Bone marrow (tissue), 2 donors: ENCODE measurements around the gene FYB1.
A peak's percentile ranks its signal among the peaks of the same experiment; 100 is the strongest.

ENCODE experiments used
- DNase-seq, 2 donors: peaks; one replicate each; lab custom pipeline; 2025; lab: John Stamatoyannopoulos, UW

The FYB1 gene

DNA sequence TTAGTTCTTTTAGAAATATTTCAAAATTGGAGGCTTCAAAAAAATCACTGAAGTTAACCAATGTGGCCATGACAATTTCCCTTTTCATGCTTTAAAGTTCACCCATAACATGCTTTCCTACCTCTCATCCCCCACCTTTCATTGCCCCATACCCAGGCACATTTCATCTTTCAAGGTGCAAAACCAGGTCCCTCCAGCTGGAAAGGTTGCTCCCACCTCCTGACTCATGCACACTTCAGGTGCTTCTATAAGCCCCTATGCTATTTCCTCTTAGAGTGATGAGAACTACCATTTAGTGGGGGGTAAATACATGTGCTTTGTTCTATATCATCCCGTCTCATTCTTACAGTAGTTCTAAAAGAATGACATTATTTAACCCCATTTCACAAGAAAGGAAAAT lies 15.4 kb downstream of the FYB1 start:
- no peak for DNase-seq

DNA sequence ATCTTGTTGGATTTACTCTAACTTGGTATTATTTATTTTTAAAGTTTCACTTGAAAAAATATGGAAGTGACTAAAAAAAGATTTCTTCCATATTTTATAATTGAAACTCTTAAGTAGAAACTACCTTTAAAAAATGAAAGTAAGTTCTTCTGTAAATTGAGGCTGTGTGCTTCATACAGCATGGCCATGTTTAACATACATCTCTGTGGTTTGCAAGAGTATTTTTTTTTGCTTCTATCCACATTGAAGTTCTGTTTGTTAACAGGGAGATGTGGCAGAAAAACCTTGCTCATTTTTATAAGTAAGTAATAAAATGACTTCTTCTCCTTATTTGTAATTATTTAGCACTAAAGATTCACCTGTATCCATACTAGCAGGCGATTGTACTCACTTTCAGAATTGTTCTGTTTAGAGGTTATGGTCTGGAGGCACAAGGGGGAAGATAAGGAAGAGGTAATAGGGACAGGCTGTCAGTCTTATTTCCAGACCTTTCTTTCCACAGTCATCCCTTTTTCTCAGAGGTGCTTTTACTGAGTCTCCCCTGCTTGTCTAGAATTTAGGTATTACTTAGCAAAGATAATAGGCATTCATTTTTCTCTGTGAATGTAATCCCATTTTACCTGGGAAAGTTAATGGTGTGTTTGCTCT lies 16.0 kb downstream of the FYB1 start:
- DNase-seq: no peak

DNA sequence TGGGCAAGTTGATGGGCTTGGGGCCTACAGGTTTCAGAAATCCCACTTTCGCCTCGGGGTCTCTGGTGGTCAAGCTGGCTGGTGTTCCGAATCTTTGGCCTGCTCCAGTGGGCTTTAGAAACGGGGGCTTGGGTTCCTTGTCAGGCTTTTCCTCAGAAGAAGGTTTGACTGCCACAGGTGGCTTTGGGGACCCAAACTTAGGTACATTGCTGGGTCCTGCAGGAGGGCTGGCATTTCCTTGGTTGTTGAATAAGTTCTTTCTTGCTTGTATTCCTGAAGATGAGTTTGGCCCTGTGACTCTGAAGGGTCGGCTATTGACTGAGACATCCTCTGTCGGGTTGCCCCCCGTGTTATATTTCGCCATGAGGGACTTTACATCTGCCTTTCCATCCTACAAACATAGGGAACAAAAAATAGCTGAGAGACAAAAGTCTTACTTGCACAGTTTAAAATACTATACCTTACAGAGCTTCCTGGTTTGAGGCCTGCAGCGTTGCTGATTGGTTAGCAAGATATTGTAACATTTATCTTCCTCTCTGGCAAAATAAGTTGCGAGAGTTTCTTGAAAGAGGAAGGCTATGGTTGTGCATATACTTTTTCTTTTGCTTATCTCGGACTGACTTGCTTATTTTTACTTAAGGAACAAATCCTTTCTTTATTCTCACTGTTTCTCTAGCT lies 16.6 kb downstream of the FYB1 start:
- DNase-seq: no peak

DNA sequence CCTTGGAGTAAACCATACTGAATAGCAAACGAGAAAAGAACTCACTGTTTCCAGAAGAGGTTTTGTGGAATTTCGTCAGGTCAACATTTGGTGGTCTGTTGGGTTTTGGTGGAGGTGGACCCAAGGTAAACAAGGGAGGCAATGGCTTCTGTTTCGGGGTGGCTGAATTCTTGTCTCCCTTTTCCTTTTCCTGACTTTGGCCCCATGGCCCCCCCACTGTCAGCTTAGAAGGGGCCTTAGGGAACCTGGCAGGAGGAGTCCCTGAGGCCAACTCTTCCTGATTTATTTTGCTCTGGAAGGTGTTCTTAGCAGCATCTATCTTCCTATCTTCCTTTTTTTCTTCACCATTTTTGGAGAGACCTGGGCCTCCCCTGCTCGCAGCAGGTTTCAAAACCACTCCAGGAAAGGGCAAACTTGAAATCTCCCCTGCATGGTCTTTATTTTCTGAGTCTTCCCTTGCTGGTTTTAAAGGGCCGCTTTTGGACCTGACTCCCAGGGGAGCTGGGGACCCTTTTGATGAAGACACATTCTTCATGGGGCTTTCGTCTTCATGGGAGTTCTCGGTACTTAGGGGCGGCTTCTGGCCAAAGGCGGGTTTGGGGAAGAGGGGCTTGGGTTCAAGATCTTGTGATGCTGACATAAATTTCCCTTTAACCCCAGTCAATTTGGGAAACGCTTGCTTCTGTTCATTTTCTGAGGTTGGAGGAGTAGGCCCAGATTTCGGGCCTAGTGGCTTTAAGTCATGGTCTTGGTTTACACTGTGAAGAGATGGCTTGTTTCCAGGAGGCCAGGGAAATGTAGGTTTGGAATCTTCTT lies 17.4 kb downstream of the FYB1 start:
- no peak for DNase-seq

DNA sequence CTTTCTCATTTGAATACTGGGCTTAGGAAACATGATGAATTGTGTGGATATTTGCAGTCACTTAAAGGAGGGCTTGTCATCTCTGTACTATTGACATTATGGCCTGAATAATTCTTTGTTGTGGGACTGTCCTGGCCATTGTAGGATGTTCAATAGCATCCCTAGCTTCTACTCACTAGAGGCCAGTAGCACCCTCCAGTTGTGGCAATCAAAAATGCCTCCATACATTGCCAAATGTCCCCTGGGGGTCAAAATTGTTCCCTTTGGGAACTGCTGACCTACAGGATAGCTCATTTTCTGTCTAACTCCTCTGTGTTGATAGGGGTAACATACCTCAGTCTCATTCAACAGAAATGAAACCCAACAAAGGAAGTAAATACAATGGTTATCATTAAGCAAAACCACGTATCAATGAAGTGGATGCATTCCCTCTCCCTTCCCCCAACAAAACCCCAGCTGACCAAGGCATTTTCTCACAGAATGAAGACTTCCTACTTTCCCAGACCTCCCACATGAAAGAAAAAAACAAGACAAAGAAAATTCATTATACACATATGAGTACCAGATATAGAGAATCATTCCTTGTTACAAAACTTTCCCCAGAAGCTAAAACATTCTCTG lies 18.1 kb downstream of the FYB1 start:
- DNase-seq: no peak

DNA sequence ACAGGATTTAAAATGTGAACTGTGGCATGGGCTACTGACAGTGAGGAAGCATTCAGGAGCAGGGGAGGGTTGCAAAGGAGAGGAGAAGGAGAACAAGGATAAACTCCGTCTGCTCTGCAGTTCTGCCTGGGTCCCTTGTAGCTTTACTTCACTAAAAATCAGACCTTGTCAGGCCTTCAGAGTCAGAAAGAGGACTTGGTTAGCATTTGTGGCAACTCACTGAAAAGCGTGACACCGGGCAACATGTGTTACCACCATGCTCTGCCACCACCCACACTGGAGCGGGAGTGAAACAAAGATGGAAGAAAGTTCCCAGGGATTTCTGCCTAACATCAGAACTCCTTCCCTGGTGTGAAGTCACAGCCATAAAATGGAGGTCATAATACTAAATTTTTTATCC lies 19.3 kb downstream of the FYB1 start:
- no peak for DNase-seq

DNA sequence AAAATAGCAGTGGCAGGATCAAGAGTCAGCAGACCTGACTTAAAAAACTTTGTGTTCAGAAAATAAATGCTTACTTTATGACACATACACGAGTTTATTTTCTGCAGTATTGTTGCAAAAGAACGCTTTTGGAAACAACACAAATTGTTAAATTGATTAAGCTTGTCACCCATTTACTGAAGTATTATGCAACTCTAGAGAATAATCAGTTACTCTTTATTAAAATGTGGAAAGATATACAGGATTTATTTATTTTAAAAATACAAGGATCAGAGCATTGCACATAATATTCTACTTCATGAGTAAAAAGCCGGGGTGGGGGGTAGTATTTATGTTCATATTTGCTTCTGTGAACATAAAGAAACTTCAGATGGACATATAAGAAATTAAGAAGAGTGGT lies 20.0 kb downstream of the FYB1 start:
- DNase-seq: no peak

DNA sequence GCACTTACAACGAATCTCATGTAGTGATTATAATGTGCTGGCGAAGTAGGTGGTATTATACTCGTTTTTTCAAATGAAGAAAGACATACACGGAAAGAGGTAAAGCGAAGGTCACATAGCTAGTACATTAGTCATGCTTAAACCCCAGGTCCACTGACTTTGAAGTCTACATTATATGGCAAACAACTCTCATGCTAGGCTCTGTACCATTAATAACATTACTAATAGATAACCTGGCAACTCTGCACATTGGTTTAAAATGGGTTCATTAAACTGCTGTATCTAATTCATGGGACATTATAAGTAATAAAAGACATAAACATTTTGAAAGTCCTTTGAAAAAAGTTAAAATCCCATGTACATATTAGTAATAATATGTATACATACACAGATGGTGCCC lies 21.2 kb downstream of the FYB1 start:
- no peak for DNase-seq

DNA sequence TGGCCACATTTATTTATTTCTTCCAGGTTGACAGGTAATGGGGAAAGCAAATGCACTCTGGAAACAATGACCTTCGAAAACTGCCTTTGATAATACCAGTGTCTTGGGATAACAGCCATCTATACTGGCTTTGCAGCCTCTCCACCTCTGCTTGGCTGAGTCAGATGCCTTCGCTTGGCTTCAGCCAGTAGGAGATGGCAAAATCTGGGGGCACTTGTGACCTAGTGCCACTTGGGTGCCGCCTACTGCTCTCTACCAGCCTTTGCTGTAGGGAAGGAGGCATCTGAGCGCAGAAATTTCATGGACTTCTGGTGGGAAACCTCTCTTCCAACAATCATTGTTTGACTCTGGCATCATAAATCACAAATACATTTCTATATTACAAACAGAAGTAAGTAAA lies 21.8 kb downstream of the FYB1 start:
- DNase-seq: no peak

DNA sequence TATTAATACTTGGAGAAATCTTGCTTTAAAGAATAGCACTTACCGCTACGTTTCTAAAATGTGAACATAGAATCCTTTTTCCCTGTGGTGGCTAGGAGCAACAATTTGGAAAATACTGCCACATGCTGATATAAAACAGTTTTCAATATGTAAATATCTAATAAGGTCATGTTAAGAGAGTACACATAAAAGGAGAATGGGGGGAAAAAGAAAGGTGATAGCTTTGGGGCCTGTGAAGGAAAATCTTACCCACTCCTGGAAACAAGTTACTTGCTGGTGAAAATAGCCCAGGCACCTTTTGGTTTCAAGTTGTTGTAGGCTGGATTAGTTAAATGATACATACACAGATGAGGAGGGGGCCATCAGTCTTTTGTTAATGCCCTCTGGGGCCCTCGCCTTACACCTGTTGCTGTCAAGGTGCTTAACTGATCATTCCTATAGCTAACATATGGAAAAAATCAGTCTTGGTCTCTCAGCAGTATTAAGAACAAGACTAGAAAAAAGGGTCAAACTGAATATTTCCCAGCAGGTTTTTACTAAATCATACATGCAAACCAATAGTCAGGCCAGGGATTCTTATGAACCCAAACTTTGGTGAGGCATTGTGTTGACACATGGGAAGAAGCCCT lies 24.1 kb downstream of the FYB1 start:
- DNase-seq: no peak

DNA sequence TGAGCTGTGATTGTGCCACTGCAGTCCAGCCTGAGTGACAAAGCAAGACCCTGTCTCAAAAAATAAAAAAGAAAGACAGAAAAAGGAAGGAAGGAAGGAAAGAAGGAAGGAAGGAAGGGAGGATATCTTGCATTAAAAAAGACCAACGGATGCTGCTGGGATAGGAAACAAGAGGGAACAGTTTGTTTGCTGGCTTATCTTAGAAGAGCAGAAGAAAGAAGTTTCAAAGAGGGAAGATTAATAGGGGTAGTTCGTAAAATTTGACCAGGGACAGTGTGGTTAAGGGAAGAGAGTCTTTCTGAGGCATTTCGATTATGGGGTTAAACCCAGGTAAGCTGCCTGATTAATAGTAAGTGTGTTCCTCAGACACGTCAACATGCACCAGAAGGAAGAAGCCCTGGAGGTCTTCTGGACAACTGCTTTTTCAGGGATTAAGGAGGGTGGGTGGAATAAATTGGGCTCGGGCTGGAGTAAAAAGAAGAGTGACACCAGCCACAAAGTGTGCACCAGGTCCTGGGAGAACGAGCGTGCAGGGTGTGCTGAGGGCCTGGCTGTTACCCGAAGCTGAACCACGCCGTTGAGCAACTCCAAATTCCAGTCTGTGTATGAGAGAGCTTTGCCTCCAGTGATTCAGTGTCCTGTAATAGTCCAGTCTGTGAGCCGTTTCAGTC lies 24.8 kb downstream of the FYB1 start:
- no peak for DNase-seq

DNA sequence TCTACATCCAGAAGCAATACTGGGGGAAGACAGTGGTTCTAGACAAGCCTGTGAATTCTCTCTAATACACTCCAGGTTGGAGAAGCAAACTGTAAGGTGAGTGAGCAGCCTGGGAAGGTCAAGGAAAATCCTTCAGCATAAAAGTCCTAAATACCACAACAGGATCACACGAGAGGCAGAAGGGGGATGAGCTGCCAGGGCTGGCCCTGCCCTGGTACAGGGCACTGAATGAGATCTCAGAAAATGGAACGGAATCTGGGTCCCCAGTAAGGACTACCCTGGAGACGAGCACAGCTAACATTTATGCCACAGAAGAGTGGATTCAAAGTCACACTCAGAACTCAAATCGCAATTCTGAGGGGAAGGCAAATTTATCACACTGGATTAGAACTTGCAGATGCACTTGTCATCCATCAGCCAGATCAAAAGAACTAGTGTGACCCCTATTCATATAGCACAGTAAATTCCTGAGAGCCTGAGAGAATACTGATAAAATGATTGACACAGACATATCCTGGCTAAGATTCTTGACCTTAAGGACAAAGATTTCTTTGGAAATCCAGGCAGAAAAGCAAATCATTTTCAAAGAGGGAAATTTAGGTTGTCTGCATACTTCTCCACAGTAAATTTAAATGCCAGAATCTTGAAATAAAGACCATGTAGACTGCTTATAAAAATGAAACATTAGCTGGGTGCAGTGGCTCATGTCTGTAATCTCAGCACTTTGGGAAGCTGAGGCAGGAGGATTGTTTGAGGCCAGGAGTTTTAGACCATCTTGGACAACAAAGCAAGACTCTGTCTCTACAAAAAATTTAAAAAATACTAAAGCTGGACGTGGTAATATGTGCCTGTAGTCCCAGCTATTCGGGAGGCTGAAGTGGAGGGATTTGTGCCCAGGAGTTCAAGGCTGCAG lies 25.6 kb downstream of the FYB1 start:
- no peak for DNase-seq

DNA sequence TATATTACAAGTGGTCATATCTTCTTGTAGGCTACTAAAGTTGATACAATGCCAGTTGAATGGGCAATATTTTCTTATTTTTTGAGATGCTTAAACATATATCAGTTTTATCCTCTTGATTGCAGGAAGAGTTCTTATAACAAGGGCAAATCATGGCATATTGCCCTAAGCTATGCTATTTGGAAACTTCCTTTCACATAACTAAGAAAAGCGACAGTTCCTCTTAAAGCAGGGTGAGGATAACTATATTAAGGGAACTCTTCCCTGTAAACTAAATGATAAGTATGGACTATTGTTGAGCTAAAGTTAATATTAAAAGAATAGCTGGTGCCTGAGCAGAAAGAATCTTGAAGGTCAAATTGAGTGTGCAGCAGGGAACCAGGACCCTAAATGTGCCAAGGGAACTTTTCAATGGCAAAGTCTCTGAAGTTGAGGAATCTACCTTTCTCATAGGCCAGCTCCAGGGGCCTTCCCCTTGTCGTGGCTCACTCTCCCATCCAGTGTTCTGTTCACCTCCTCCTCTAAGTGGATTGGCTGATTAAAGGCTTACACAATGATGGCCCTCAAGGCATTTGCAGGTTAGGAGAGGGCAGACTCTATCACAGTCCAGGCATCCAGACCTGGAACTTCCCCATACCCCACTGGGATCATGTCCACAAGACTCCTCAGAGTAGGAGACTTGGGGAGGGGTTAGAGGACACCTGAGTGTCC lies 26.8 kb downstream of the FYB1 start:
- DNase-seq: peak in 1 of 2 donors; percentile 21

DNA sequence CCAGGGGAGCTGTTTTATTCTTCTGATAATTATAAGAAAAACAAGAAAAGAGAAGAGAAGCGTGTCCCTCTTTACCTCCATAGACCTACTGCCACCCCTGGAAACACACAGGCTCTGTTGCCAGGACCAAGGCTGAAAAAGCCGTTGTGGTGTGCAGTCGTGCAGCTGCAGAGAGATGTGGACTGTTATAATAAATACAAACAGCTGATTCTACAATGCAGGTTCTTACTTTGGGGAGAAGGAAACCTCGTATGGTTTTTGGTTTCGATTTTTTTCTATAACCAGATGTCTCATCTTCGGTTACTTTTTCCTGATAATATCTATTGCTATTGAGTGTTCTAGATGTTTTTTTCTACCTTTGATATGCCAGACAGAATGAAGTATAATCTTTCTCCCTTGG lies 28.1 kb downstream of the FYB1 start:
- peak in 1 of 2 donors; percentile 24 for DNase-seq

DNA sequence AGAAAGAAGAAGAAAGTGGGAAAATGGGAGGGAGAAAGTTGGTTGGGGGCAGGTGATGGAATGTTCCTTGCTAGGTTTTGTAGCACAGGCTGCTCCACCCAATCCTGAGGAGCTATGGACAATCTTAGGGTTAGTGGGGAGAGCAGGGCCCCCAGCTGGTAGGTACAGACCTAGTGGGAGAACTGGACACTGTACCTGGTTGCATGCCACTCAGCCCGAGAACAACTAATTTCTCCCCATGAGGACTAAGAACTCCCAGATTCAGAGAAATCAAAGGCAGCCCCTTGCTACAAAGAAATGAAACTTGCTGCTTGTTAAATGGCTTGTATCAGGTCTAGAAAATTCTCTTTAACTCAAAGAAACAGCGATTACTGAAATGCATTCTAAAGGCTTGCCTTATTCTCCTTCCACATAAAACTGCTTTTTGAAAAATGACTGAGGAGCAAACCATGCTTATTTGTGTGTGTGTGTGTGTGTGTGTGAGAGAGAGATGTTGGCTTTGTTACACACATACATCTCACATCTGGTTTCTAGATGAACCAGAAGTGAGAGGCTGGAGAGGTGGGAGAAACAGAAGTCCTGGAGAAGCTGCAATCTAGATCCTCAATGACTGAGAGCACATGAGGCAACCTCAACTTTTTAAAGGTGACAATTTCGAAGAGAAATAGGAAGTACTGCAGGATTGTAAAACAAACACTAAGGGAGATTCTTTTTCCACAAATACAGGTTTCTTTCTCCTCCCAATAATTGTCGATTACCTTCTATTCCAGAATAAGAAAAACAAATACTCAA lies 28.9 kb downstream of the FYB1 start:
- DNase-seq: peak in 1 of 2 donors; percentile 25

DNA sequence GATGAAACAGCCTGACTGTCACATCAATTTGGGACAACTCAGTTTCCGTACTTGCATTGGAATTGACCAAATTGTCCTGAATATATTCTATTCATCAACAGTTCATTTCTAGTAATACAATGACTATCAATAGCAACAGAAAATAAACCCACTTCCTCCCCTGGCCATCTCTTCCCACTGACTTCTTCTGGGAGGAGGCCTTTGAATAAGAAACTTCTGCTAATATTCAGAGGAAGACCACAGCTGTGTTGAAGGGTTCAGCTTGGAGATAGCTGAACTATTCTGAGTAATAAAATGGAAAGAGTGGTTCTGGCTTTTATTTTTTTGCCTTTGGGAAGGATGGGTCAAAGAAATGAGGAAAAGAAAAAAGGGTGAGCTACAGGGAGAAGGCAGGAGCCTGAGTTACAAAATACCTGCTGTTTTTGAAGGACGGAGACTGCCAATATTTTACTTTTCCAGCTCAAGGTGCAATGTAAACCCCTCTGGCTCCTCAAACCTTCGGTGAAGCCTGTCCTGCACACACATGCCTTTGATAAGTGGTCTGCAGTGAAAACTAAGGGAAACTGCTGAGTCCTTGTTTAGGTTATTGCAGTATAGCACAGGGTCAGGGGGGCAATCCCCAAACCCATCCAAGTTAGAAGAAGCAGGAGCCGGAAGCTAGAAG lies 29.9 kb downstream of the FYB1 start:
- DNase-seq: peak in 1 of 2 donors; percentile 34

DNA sequence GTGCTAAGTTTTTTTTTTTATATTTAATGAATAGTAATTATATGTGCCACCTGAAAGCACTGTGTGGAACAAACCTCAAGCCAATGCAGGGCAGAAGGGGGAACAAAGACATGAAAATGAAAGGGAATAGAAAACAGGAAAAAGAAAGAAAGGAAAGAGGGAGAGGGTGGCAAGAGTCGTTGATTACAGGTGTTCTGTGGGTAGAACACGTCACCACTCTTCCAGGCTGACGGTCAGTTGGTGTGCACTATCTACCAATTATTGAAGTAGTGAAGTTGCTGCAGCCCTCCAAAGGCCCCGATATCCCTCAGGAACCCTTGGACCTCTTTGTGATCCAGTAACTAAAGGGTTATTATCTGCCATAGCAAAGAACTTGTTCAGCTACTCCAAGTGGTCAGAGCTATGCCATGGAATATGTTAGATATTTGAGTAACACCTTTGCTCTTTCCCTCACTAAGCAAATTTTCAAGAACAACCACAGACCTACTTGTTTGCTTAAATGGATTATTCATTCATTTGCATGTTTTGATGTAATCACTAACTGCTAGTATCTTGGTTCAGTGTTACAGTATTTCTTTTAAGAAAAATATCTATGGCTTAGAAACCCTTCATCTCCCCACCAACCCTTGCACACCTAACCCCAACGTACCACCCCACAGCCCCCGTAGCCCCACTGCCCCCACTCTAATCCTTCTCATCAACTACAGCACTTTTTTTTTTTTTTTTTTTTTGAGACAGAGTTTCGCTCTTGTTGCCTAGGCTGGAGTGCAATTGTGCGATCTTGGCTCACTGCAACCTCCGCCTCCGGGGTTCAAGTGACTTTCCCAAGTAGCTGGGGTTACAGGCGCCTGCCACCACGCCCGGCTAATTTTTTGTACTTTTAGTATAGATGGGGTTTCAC lies 31.3 kb downstream of the FYB1 start:
- no peak for DNase-seq
